HPDE6-E6E7 (cell line): ENCODE measurements around the gene NSD2.

ENCODE experiments used
- DNase-seq: peaks from one replicate; pipeline ENCODE4 v3.0.0; 2011; ENCODE audit warnings: missing footprints; ENCODE audit errors: extremely low spot score

The NSD2 gene

GRCh38 chr4:1971456-1972200 is 100.4 kb downstream of the NSD2 start:
- DNase-seq, result no peak

GRCh38 chr4:1972414-1972813 is 101.2 kb downstream of the NSD2 start:
- DNase-seq, result no peak

GRCh38 chr4:1973218-1973617 is 102.0 kb downstream of the NSD2 start:
- no peak for DNase-seq

- DNase-seq, result no peak
Measured at GRCh38 chr4:1973661-1974060, 102.5 kb downstream of the NSD2 start.

- no peak for DNase-seq
Measured at GRCh38 chr4:1974840-1975239, 103.6 kb downstream of the NSD2 start.

- DNase-seq, result no peak
Measured at GRCh38 chr4:1975391-1975801, 104.2 kb downstream of the NSD2 start.

- DNase-seq, result no peak
Measured at GRCh38 chr4:1975880-1976279, 104.7 kb downstream of the NSD2 start.

GRCh38 chr4:1976416-1977352 is 105.5 kb downstream of the NSD2 start:
- DNase-seq, result no peak

- no peak for DNase-seq
Measured at GRCh38 chr4:1978226-1978625, 107.0 kb downstream of the NSD2 start.

GRCh38 chr4:1978741-1979476 is 107.7 kb downstream of the NSD2 start:
- DNase-seq, result no peak

GRCh38 chr4:1979477-1980196 is 108.4 kb downstream of the NSD2 start:
- DNase-seq, result no peak

- no peak for DNase-seq
Measured at GRCh38 chr4:1980561-1981041, 109.4 kb downstream of the NSD2 start.

- DNase-seq, result no peak
Measured at GRCh38 chr4:1981251-1982058, 110.3 kb downstream of the NSD2 start.

- no peak for DNase-seq
Measured at GRCh38 chr4:1982124-1983052, 111.2 kb downstream of the NSD2 start.

GRCh38 chr4:1983053-1983845 is 112.1 kb downstream of the NSD2 start:
- DNase-seq, result no peak

- DNase-seq, result no peak
Measured at GRCh38 chr4:1983846-1984405, 112.7 kb downstream of the NSD2 start.

GRCh38 chr4:1984406-1985191 is 113.4 kb downstream of the NSD2 start:
- no peak for DNase-seq
